ENCODE data around the gene HCFC2. TPM values are rescaled to one million over a fixed set of nuclear protein-coding genes. Genes with fewer than 3 reads are reported as not detected.
"Not testable (repeated sequence)": the region's sequence is repeated elsewhere in the genome, so short reads cannot be mapped to it uniquely, and the experiment has no call there.

Gene HCFC2
- total RNA-seq (2014; rRNA removed; shearing (Covaris generic)) = 10.1 and 13.8 TPM in 2 replicates

GRCh38 chr12:104064031-104064841, at the start of gene HCFC2:
Gene HCFC2, plus strand, starts transcription at chr12:104064531. Its CDS starts 30 bp downstream, at chr12:104064561.
- DNase-seq (ENCODE audit: low spot score) = peak; percentile 75

GRCh38 chr12:104021862-104022261, 42.5 kb upstream of the HCFC2 start:
- DNase-seq (ENCODE audit: low spot score) = not testable (repeated sequence)

- DNase-seq (ENCODE audit: low spot score) = no peak
Measured at GRCh38 chr12:104022786-104023185, 41.5 kb upstream of the HCFC2 start.

- DNase-seq (ENCODE audit: low spot score) = no peak
Measured at GRCh38 chr12:104023710-104024109, 40.6 kb upstream of the HCFC2 start.

- DNase-seq (ENCODE audit: low spot score) = no peak
Measured at GRCh38 chr12:104024348-104024747, 40.0 kb upstream of the HCFC2 start.

- no peak for DNase-seq (ENCODE audit: low spot score)
Measured at GRCh38 chr12:104025771-104026170, 38.6 kb upstream of the HCFC2 start.

- no peak for DNase-seq (ENCODE audit: low spot score)
Measured at GRCh38 chr12:104026841-104027599, 37.3 kb upstream of the HCFC2 start.

GRCh38 chr12:104030596-104030995, 33.7 kb upstream of the HCFC2 start:
- not testable (repeated sequence) for DNase-seq (ENCODE audit: low spot score)

GRCh38 chr12:104036143-104036542, 28.2 kb upstream of the HCFC2 start:
- not testable (repeated sequence) for DNase-seq (ENCODE audit: low spot score)

- DNase-seq (ENCODE audit: low spot score) = not testable (repeated sequence)
Measured at GRCh38 chr12:104039769-104040168, 24.6 kb upstream of the HCFC2 start.

GRCh38 chr12:104042580-104042979, 21.8 kb upstream of the HCFC2 start:
- no peak for DNase-seq (ENCODE audit: low spot score)

- DNase-seq (ENCODE audit: low spot score) = no peak
Measured at GRCh38 chr12:104044158-104044557, 20.2 kb upstream of the HCFC2 start.

GRCh38 chr12:104046306-104046705, 18.0 kb upstream of the HCFC2 start:
- no peak for DNase-seq (ENCODE audit: low spot score)

- no peak for DNase-seq (ENCODE audit: low spot score)
Measured at GRCh38 chr12:104048162-104048561, 16.2 kb upstream of the HCFC2 start.

- DNase-seq (ENCODE audit: low spot score) = no peak
Measured at GRCh38 chr12:104048811-104049210, 15.5 kb upstream of the HCFC2 start.

GRCh38 chr12:104049278-104049902, 14.9 kb upstream of the HCFC2 start:
- no peak for DNase-seq (ENCODE audit: low spot score)

GRCh38 chr12:104049903-104050356, 14.4 kb upstream of the HCFC2 start, which contains the start of gene GLT8D2:
Gene GLT8D2, minus strand, starts transcription at chr12:104050187. Its CDS starts 30,539 bp downstream, at chr12:104019648.
- no peak for DNase-seq (ENCODE audit: low spot score)

GRCh38 chr12:104050436-104050835, 13.9 kb upstream of the HCFC2 start:
- DNase-seq (ENCODE audit: low spot score) = no peak

GRCh38 chr12:104054681-104055346, 9.5 kb upstream of the HCFC2 start:
- DNase-seq (ENCODE audit: low spot score) = no peak

- no peak for DNase-seq (ENCODE audit: low spot score)
Measured at GRCh38 chr12:104055686-104056388, 8.5 kb upstream of the HCFC2 start.

GRCh38 chr12:104056419-104056972, 7.8 kb upstream of the HCFC2 start:
- no peak for DNase-seq (ENCODE audit: low spot score)

Data from A172 (cell line).